IMR-90 (cell line): ENCODE results near the gene GNAI1. TPM values are rescaled to one million over a fixed set of nuclear protein-coding genes. Genes with fewer than 3 reads are reported as not detected.

Experiments
- ATAC-seq: fragments of 200-7000 bp; cut with Tn5 transposase; 2 replicates; pipeline ENCODE4 v1.9.1; 2020; ENCODE audit warnings: low read depth, mild to moderate bottlenecking, moderate library complexity
- BruUV-seq: library from RNA; stranded (reverse); fragments of 400-500 nt; replicated peaks from 2 replicates; lab custom pipeline; 2021; lab: Mats Ljungman, UMichigan
- CTCF ChIA-PET: fragments of 300-600 bp; formaldehyde crosslinking; extraction: SDS; loops from one replicate; lab custom pipeline; 2021; ENCODE audit warnings: antibody characterized with exemption; lab: Yijun Ruan, JAX
- POLR2A ChIA-PET: fragments of 300-600 bp; sonication (Branson Sonifier 250); formaldehyde crosslinking; loops from one replicate; lab custom pipeline; 2022; ENCODE audit warnings: antibody characterized with exemption; ENCODE audit not compliant: unreplicated experiment; lab: Charles Lee
- DNase-seq: peaks from one replicate; pipeline ENCODE4 v3.0.0; 2013
- H2AFZ ChIP-seq: replicated peaks from 2 replicates; pipeline ENCODE3; 2013; ENCODE audit warnings: low read length, mild to moderate bottlenecking; ENCODE audit not compliant: poor library complexity
- H2AK5ac ChIP-seq: 2 replicates; pipeline ENCODE4 v1.6.1; 2013; ENCODE audit warnings: low read depth, low read length, inconsistent platforms
- H2AK9ac ChIP-seq: replicated peaks from 2 replicates; pipeline ENCODE3; 2013; ENCODE audit warnings: mild to moderate bottlenecking, low read depth, low read length, moderate library complexity; ENCODE audit not compliant: poor library complexity
- H2BK120ac ChIP-seq: 2 replicates; pipeline ENCODE4 v1.6.1; 2013; ENCODE audit warnings: low read depth, low read length, inconsistent platforms
- H2BK15ac ChIP-seq: 3 replicates; pipeline ENCODE4 v1.6.1; 2013; ENCODE audit warnings: low read depth, low read length, inconsistent platforms
- H2BK20ac ChIP-seq: 2 replicates; pipeline ENCODE4 v1.6.1; 2013; ENCODE audit warnings: low read depth, mild to moderate bottlenecking, inconsistent platforms, low read length, moderate library complexity
- H2BK5ac ChIP-seq: 2 replicates; pipeline ENCODE4 v1.6.1; 2013; ENCODE audit warnings: mild to moderate bottlenecking, low read depth, low read length, inconsistent platforms; ENCODE audit not compliant: poor library complexity, severe bottlenecking
- H3K14ac ChIP-seq: replicated peaks from 2 replicates; pipeline ENCODE4 v1.6.1; 2013; ENCODE audit warnings: low read depth, low read length, inconsistent platforms
- H3K18ac ChIP-seq: 2 replicates; pipeline ENCODE4 v1.6.1; 2013; ENCODE audit warnings: low read depth, low read length, control low read depth
- H3K23ac ChIP-seq: 2 replicates; pipeline ENCODE4 v1.6.1; 2013; ENCODE audit warnings: low read depth, low read length, inconsistent platforms
- H3K27ac ChIP-seq: 2 replicates; pipeline ENCODE4 v1.5.1; 2013; ENCODE audit warnings: mild to moderate bottlenecking, control low read depth, low read length; ENCODE audit not compliant: insufficient read depth
- H3K27me3 ChIP-seq: 2 replicates; pipeline ENCODE4 v1.6.1; 2013; ENCODE audit warnings: low read length; ENCODE audit not compliant: control insufficient read depth, insufficient read depth
- H3K36me3 ChIP-seq: 2 replicates; pipeline ENCODE4 v1.6.1; 2013; ENCODE audit warnings: low read length, mixed read lengths; ENCODE audit not compliant: control insufficient read depth, insufficient read depth
- H3K4ac ChIP-seq: 2 replicates; pipeline ENCODE4 v1.6.1; 2013; ENCODE audit warnings: low read depth, low read length, inconsistent platforms
- H3K4me1 ChIP-seq: 2 replicates; pipeline ENCODE4 v1.6.1; 2013; ENCODE audit warnings: low read length, mixed read lengths; ENCODE audit not compliant: control insufficient read depth, insufficient read depth
- H3K4me2 ChIP-seq: 2 replicates; pipeline ENCODE4 v1.6.1; 2013; ENCODE audit warnings: low read depth, mild to moderate bottlenecking, control low read depth, low read length, moderate library complexity
- H3K4me3 ChIP-seq: 2 replicates; pipeline ENCODE4 v1.5.1; 2013; ENCODE audit warnings: low read depth, mild to moderate bottlenecking, control low read depth, low read length, moderate library complexity; ENCODE audit not compliant: insufficient read depth
- H3K56ac ChIP-seq: 2 replicates; pipeline ENCODE4 v1.6.1; 2013; ENCODE audit warnings: low read length, inconsistent platforms; ENCODE audit not compliant: insufficient read depth; ENCODE audit errors: extremely low read depth
- H3K79me1 ChIP-seq, 2 experiments: 2 replicates each; pipeline ENCODE4 v1.6.1; 2013; ENCODE audit warnings: low read length in 2 of 2, inconsistent platforms in 1 of 2, low read depth in 1 of 2
- H3K9ac ChIP-seq: 2 replicates; pipeline ENCODE4 v1.6.1; 2013; ENCODE audit warnings: low read depth, low read length, control low read depth
- H3K9me1 ChIP-seq: 2 replicates; pipeline ENCODE4 v1.6.1; 2013; ENCODE audit warnings: low read length, inconsistent platforms; ENCODE audit not compliant: insufficient read depth
- H3K9me3 ChIP-seq: 2 replicates; pipeline ENCODE4 v1.6.1; 2013; ENCODE audit warnings: low read length; ENCODE audit not compliant: control insufficient read depth, insufficient read depth
- H4K20me1 ChIP-seq: 2 replicates; pipeline ENCODE4 v1.6.1; 2013; ENCODE audit warnings: low read length, inconsistent platforms; ENCODE audit not compliant: insufficient read depth
- H4K5ac ChIP-seq: 2 replicates; pipeline ENCODE4 v1.6.1; 2013; ENCODE audit warnings: mild to moderate bottlenecking, low read depth, low read length, control low read depth
- H4K8ac ChIP-seq, 2 experiments: 2 replicates each; pipeline ENCODE4 v1.6.1; 2013; ENCODE audit warnings: low read depth in 2 of 2, low read length in 2 of 2, control low read depth in 1 of 2, inconsistent platforms in 1 of 2
- H4K91ac ChIP-seq: 2 replicates; pipeline ENCODE4 v1.6.1; 2013; ENCODE audit warnings: low read depth, low read length, inconsistent platforms; ENCODE audit not compliant: insufficient read depth
- BHLHE40 ChIP-seq: fragments of 150-350 bp; IDR thresholded peaks from 2 replicates; pipeline ENCODE4 v1.6.1; 2016; ENCODE audit warnings: mild to moderate bottlenecking, low read depth, low read length
- FOS ChIP-seq: fragments of 150-350 bp; IDR thresholded peaks from 2 replicates; pipeline ENCODE4 v1.6.1; 2016; ENCODE audit warnings: low read depth, low read length
- MAZ ChIP-seq: IDR thresholded peaks from 2 replicates; pipeline ENCODE4 v1.6.1; 2012; ENCODE audit warnings: low read depth, mild to moderate bottlenecking, low read length, improper control_type of control experiment, moderate library complexity, borderline replicate concordance
- MXI1 ChIP-seq: IDR thresholded peaks from 2 replicates; pipeline ENCODE4 v1.6.1; 2012; ENCODE audit warnings: low read depth, mild to moderate bottlenecking, low read length, moderate library complexity, borderline replicate concordance
- RAD21 ChIP-seq: IDR thresholded peaks from 2 replicates; pipeline ENCODE4 v1.6.1; 2012; ENCODE audit warnings: low read length, improper control_type of control experiment
- RCOR1 ChIP-seq: IDR thresholded peaks from 2 replicates; pipeline ENCODE4 v1.6.1; 2012; ENCODE audit warnings: mild to moderate bottlenecking, low read length, improper control_type of control experiment; ENCODE audit not compliant: insufficient replicate concordance
- RFX5 ChIP-seq: IDR thresholded peaks from 2 replicates; pipeline ENCODE4 v1.8.0; 2012; ENCODE audit warnings: low read depth, mild to moderate bottlenecking, low read length, moderate library complexity
- USF2 ChIP-seq: fragments of 150-350 bp; IDR thresholded peaks from 2 replicates; pipeline ENCODE4 v1.6.1; 2017; ENCODE audit warnings: mild to moderate bottlenecking, antibody characterized with exemption, low read length, low read depth
- WGBS, 2 experiments: methylation state at CpG; one replicate each; pipeline versions ENCODE4 v1.1.5 to v1.1.7; 2013; ENCODE audit warnings: missing lambda C conversion rate in 2 of 2; ENCODE audit not compliant: insufficient read length in 1 of 2; ENCODE audit errors: extremely low coverage in 2 of 2; 5-methylcytosine and 5-hydroxymethylcytosine counted together
- dilution Hi-C: fragments of 300-500 bp; cut with HindIII; formaldehyde crosslinking; loops from one replicate; pipeline ENCODE4 v1.14.3; 2018; ENCODE audit warnings: low sequenced_read_pairs; ENCODE audit not compliant: unreplicated experiment
- in situ Hi-C: fragments of 300-500 bp; cut with MboI; formaldehyde crosslinking; loops from 3 replicates; pipeline ENCODE4 v1.14.3; 2019; ENCODE audit warnings: low sequenced_read_pairs, inconsistent platforms, mixed read lengths
- intact Hi-C: fragments of 100-400 bp; cut with micrococcal nuclease; formaldehyde crosslinking; loops from 2 replicates; pipeline ENCODE4 v1.10.0; 2022
- polyA plus RNA-seq, 3 experiments: library from polyadenylated mRNA; depleted of rRNA; stranded (reverse); fragments of >200 nt; gene quantifications; 2 replicates each; pipeline ENCODE4 v1.2.3, GENCODE V29; 2012; ENCODE audit warnings: low replicate concordance in 1 of 3
- total RNA-seq: library from RNA; depleted of rRNA; stranded (reverse); fragments of >200 nt; gene quantifications from 2 replicates; pipeline ENCODE4 v1.2.3, GENCODE V29; 2012

The GNAI1 gene
- total and polyA plus RNA-seq, 2 of the 4 experiments (the other 2 are of a cell fraction): 21.1 to 26.5 TPM

- Histone ChIP-seq H3K27me3 (no peaks in the 10 kb centered on the region), H3K4ac (no peak overlapping the region), H3K9me3 (no peaks in the 10 kb centered on the region), H3K79me1 (no peaks in the 10 kb centered on the region), H3K23ac (no peak overlapping the region), H3K14ac (no peak overlapping the region), H4K5ac (no peak overlapping the region), H3K27ac (no peak overlapping the region), H4K20me1 (no peaks in the 10 kb centered on the region), H3K9ac (no peak overlapping the region), H3K4me2 (no peak overlapping the region), H2AK9ac (no peak overlapping the region), H3K9me1 (peaks cover 6% of the 10 kb centered on the region; the same call in 1 of the 2 replicates), H3K18ac (no peak overlapping the region), H3K4me3 (no peak overlapping the region), H2AFZ (no peak overlapping the region), H2BK20ac (no peak overlapping the region), H3K4me1 (no peaks in the 10 kb centered on the region), H4K8ac (no peak overlapping the region), H4K91ac (no peak overlapping the region), H3K56ac (no peak overlapping the region), H2BK5ac (no peak overlapping the region), H2BK120ac (no peak overlapping the region), H2BK15ac (no peak overlapping the region; the same call in 2 of the 3 replicates), H3K36me3 (no peaks in the 10 kb centered on the region), H2AK5ac (no peak overlapping the region)
- DNase-seq (no peak), ATAC-seq (no peak)
- ChIA-PET POLR2A (no interaction called here), CTCF (no interaction called here)
- intact Hi-C loops: no loop called here
- dilution Hi-C loops: no loop called here
- BruUV-seq: no TSS peak
- TF ChIP-seq USF2 (no peak), MXI1 (no peak), RAD21 (no peak), BHLHE40 (no peak), RCOR1 (no peak), FOS (no peak), RFX5 (no peak), MAZ (no peak)
- WGBS, 2 experiments: 100% methylated on average over 1 of the region's 3 CpGs; no CpG with 5 or more reads in 1 of the 2 experiments
- in situ Hi-C loops: no loop called here
Measured at GRCh38 chr7:80128918-80129317, 5.7 kb upstream of the GNAI1 start.
